ENCODE measurements around the gene ITSN1.

Gene ITSN1

GRCh38 chr21:33747420-33747819, 105.1 kb downstream of the ITSN1 start:
- Mint-ChIP-seq H3K27ac (no peak overlapping the region), H3K36me3 (peaks cover 6% of the 10 kb centered on the region), H3K27me3 (peaks cover 6% of the 10 kb centered on the region), H3K4me1 (no peaks in the 10 kb centered on the region), H3K9me3 (peaks cover 9% of the 10 kb centered on the region), H3K4me3 (no peak overlapping the region)
- no peak for DNase-seq (ENCODE audit: low spot score in 2 of 2)
- no peak for ATAC-seq (ENCODE audit: low read depth)

GRCh38 chr21:33748903-33749302, 106.6 kb downstream of the ITSN1 start:
- H3K27me3 Mint-ChIP-seq, result peaks cover 2% of the 10 kb centered on the region
- ATAC-seq (ENCODE audit: low read depth) (no peak), DNase-seq (ENCODE audit: low spot score in 2 of 2) (no peak)
- no peak overlapping the region for H3K27ac Mint-ChIP-seq
- H3K4me3 Mint-ChIP-seq, result no peak overlapping the region
- peaks cover 6% of the 10 kb centered on the region for H3K36me3 Mint-ChIP-seq
- H3K4me1 Mint-ChIP-seq, result no peaks in the 10 kb centered on the region
- peaks cover 9% of the 10 kb centered on the region for H3K9me3 Mint-ChIP-seq

GRCh38 chr21:33750017-33750416, 107.7 kb downstream of the ITSN1 start:
- Mint-ChIP-seq H3K27ac (no peak overlapping the region), H3K4me1 (no peaks in the 10 kb centered on the region), H3K9me3 (peaks cover 9% of the 10 kb centered on the region), H3K4me3 (no peak overlapping the region), H3K27me3 (peaks cover 2% of the 10 kb centered on the region), H3K36me3 (peaks cover 6% of the 10 kb centered on the region)
- no peak for ATAC-seq (ENCODE audit: low read depth)
- no peak for DNase-seq (ENCODE audit: low spot score in 2 of 2)

- ATAC-seq (ENCODE audit: low read depth), result no peak
- no peak for DNase-seq (ENCODE audit: low spot score in 2 of 2)
- peaks cover 5% of the 10 kb centered on the region for H3K36me3 Mint-ChIP-seq
Observed at GRCh38 chr21:33751120-33751519, 108.8 kb downstream of the ITSN1 start.

GRCh38 chr21:33751533-33751932, 109.2 kb downstream of the ITSN1 start:
- DNase-seq (ENCODE audit: low spot score in 2 of 2), result no peak
- Mint-ChIP-seq H3K27ac (no peak overlapping the region), H3K9me3 (peaks cover 6% of the 10 kb centered on the region), H3K36me3 (peaks cover 2% of the 10 kb centered on the region), H3K4me1 (no peaks in the 10 kb centered on the region), H3K27me3 (peaks cover 2% of the 10 kb centered on the region), H3K4me3 (no peak overlapping the region)
- no peak for ATAC-seq (ENCODE audit: low read depth)

More at GRCh38 chr21:33751120-33751519, 108.8 kb downstream of the ITSN1 start:
- no peak overlapping the region for H3K4me3 Mint-ChIP-seq
- peaks cover 2% of the 10 kb centered on the region for H3K27me3 Mint-ChIP-seq
- peaks cover 9% of the 10 kb centered on the region for H3K9me3 Mint-ChIP-seq
- no peaks in the 10 kb centered on the region for H3K4me1 Mint-ChIP-seq
- no peak overlapping the region for H3K27ac Mint-ChIP-seq

- DNase-seq (ENCODE audit: low spot score in 2 of 2) (no peak), ATAC-seq (ENCODE audit: low read depth) (no peak)
- Mint-ChIP-seq H3K4me1 (no peaks in the 10 kb centered on the region), H3K27me3 (peaks cover 2% of the 10 kb centered on the region), H3K4me3 (no peak overlapping the region), H3K9me3 (peaks cover 2% of the 10 kb centered on the region), H3K27ac (no peak overlapping the region), H3K36me3 (no peaks in the 10 kb centered on the region)
Observed at GRCh38 chr21:33752260-33752659, 110.0 kb downstream of the ITSN1 start.

GRCh38 chr21:33753886-33754285, 111.6 kb downstream of the ITSN1 start:
- H3K27ac Mint-ChIP-seq, result no peak overlapping the region
- no peak for ATAC-seq (ENCODE audit: low read depth)
- no peak overlapping the region for H3K4me3 Mint-ChIP-seq
- DNase-seq (ENCODE audit: low spot score in 2 of 2), result no peak
- no peaks in the 10 kb centered on the region for H3K36me3 Mint-ChIP-seq
- no peaks in the 10 kb centered on the region for H3K4me1 Mint-ChIP-seq
- no peaks in the 10 kb centered on the region for H3K9me3 Mint-ChIP-seq
- H3K27me3 Mint-ChIP-seq, result peaks cover 2% of the 10 kb centered on the region

- Mint-ChIP-seq H3K4me3 (no peak overlapping the region), H3K27me3 (peaks cover 2% of the 10 kb centered on the region), H3K36me3 (no peaks in the 10 kb centered on the region), H3K4me1 (no peaks in the 10 kb centered on the region), H3K27ac (no peak overlapping the region), H3K9me3 (no peaks in the 10 kb centered on the region)
- no peak for DNase-seq (ENCODE audit: low spot score in 2 of 2)
- no peak for ATAC-seq (ENCODE audit: low read depth)
Observed at GRCh38 chr21:33754481-33754880, 112.2 kb downstream of the ITSN1 start.

GRCh38 chr21:33755354-33755753, 113.1 kb downstream of the ITSN1 start:
- DNase-seq (ENCODE audit: low spot score in 2 of 2) (no peak), ATAC-seq (ENCODE audit: low read depth) (no peak)
- H3K4me1 Mint-ChIP-seq, result no peaks in the 10 kb centered on the region
- H3K27me3 Mint-ChIP-seq, result peaks cover 2% of the 10 kb centered on the region
- H3K9me3 Mint-ChIP-seq, result no peaks in the 10 kb centered on the region
- no peaks in the 10 kb centered on the region for H3K36me3 Mint-ChIP-seq
- H3K27ac Mint-ChIP-seq, result no peak overlapping the region
- H3K4me3 Mint-ChIP-seq, result no peak overlapping the region

GRCh38 chr21:33760641-33761440, 118.5 kb downstream of the ITSN1 start:
- no peaks in the 10 kb centered on the region for H3K9me3 Mint-ChIP-seq
- DNase-seq (ENCODE audit: low spot score in 2 of 2), result no peak
- no peaks in the 10 kb centered on the region for H3K36me3 Mint-ChIP-seq
- ATAC-seq (ENCODE audit: low read depth), result no peak
- no peak overlapping the region for H3K27ac Mint-ChIP-seq
- H3K4me1 Mint-ChIP-seq, result no peaks in the 10 kb centered on the region
- no peak overlapping the region for H3K4me3 Mint-ChIP-seq
- peaks cover 6% of the 10 kb centered on the region for H3K27me3 Mint-ChIP-seq

GRCh38 chr21:33761441-33762036, 119.2 kb downstream of the ITSN1 start:
- no peaks in the 10 kb centered on the region for H3K36me3 Mint-ChIP-seq

GRCh38 chr21:33762803-33763581, 120.7 kb downstream of the ITSN1 start:
- Mint-ChIP-seq H3K4me1 (no peaks in the 10 kb centered on the region), H3K36me3 (no peaks in the 10 kb centered on the region), H3K27ac (no peak overlapping the region), H3K9me3 (no peaks in the 10 kb centered on the region), H3K27me3 (peaks cover 6% of the 10 kb centered on the region), H3K4me3 (no peak overlapping the region)
- ATAC-seq (ENCODE audit: low read depth) (no peak), DNase-seq (ENCODE audit: low spot score in 2 of 2) (no peak)

More at GRCh38 chr21:33761441-33762036, 119.2 kb downstream of the ITSN1 start:
- Mint-ChIP-seq H3K4me3 (no peak overlapping the region), H3K4me1 (no peaks in the 10 kb centered on the region), H3K27me3 (peaks cover 6% of the 10 kb centered on the region), H3K27ac (no peak overlapping the region), H3K9me3 (no peaks in the 10 kb centered on the region)
- DNase-seq (ENCODE audit: low spot score in 2 of 2) (no peak), ATAC-seq (ENCODE audit: low read depth) (no peak)

- DNase-seq (ENCODE audit: low spot score in 2 of 2) (no peak), ATAC-seq (ENCODE audit: low read depth) (no peak)
- Mint-ChIP-seq H3K4me3 (no peak overlapping the region), H3K36me3 (no peaks in the 10 kb centered on the region), H3K4me1 (no peaks in the 10 kb centered on the region), H3K27ac (no peak overlapping the region), H3K9me3 (no peaks in the 10 kb centered on the region), H3K27me3 (peaks cover 6% of the 10 kb centered on the region)
Observed at GRCh38 chr21:33763582-33763899, 121.2 kb downstream of the ITSN1 start.

GRCh38 chr21:33767236-33767635, 124.9 kb downstream of the ITSN1 start:
- Mint-ChIP-seq H3K4me3 (no peak overlapping the region), H3K36me3 (peaks cover 2% of the 10 kb centered on the region), H3K9me3 (peaks cover 5% of the 10 kb centered on the region), H3K27ac (no peak overlapping the region), H3K27me3 (peaks cover 11% of the 10 kb centered on the region), H3K4me1 (no peaks in the 10 kb centered on the region)
- DNase-seq (ENCODE audit: low spot score in 2 of 2) (no peak), ATAC-seq (ENCODE audit: low read depth) (no peak)
